Right forelimb (tissue), 1 donor: ENCODE data around the gene ACVR1.
A peak's percentile ranks its signal among the peaks of the same experiment; 100 is the strongest.

Experiments used
- DNase-seq: peaks from one replicate; pipeline ENCODE4 v3.0.0-alpha.2; 2018

The ACVR1 gene

DNA sequence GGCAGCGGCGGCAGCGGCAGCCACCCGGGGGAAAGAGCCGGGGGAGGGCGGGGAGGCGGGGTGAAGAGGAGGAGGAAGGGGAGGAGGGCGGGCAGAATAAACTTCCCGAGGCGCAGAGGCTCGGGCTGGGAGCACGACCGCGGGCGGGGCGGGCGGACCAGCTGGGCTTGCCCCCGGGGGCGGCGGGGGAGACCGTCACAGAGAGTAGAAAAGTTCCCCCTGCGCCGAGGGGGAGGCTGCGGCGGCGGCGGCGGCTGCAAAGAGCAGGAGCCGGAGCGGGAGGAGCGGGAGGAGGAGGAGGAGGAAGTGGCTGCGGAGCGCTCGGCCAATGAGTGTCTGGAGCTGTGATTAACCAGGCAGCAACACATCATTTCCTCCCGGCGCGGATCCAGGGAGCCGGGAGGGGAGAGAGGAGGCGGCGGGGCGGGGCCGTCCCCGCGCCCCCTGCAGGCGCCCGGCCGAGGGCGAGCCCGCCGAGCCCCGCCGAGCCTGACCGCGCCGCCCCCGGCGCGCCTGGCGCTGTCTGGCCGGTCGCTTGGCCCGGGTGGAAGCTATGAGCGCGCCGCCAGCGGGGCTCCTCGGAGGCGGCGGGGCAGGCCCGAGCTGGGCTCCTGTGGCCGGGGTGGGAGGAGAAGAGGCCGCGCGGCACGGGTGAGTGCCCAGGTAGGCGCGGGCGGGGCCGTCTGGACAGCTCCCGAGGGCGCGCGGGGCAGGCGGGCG lies at the start of gene ACVR1:
Gene ACVR1 (minus strand): TSS at position 265 of the 720 bp plus-strand sequence. CDS start 76,837 bp downstream, outside the sequence.
- peak; percentile 98 for DNase-seq

DNA sequence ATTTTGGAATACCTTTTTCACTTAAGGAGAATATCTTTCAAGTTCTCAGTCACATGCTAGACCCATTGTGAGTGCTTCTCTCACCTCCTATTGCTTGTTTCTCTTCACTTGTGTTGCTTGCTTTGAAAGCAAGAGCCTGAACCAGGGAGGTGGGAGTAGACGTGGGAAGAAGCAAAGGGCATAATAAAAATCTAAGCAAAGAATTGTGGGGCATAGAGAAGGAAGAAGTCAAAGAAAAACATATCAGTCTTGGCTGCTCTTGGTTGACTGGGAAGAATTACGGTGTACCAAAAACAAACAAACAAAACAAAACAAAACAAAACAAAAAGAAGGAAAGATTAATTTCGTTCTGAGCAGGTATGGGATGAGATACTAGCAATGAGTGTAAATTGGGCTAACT lies 48.9 kb upstream of the ACVR1 start:
- DNase-seq, result no peak

DNA sequence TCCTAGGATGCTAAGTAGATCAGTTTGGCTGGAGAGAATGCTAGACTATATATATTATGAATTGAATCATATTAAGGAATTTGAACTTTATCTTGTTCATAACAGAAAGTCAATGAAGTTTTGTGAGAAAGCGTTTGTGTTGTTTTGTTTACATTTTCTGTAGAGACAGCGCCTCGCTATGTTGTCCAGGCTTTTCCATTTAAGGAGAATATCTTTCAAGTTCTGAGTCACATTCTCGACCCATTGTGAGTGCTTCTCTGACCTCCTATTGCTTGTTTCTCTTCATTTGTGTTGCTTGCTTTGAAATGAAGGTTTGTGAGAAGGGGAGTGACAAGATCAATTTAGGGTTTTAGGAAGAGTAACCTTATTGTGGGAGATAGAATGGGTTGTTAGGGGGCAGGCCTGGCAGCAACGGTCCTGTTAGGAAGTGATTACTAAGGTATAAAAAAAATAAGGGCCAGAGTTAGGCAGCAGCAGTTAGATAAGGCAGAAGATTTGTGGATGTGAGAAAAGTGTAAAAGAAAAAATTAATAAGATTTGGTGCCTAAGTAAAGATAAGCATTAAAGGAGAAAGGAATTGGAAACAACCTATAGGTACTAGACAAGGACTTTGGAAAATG lies 47.6 kb upstream of the ACVR1 start:
- DNase-seq, result no peak

DNA sequence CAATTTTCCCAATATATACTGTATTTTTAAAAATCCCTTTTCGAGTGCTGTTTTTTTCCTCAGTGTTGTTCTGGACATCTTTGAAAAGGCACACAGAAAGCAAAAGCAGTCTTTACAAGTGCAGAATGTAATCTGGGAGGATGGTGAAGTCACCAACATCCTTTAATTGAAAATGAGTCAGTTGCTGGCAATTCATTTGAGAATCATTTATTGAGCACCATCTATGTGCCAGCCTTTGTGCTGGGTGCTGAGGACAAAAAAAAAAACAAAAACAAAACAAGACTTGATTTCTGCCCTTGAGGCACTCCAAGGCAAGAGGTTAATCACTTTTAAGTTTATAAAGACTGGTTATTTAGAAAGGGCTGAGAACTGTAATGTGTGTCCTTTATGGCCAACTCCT lies 46.7 kb upstream of the ACVR1 start:
- DNase-seq, result no peak

DNA sequence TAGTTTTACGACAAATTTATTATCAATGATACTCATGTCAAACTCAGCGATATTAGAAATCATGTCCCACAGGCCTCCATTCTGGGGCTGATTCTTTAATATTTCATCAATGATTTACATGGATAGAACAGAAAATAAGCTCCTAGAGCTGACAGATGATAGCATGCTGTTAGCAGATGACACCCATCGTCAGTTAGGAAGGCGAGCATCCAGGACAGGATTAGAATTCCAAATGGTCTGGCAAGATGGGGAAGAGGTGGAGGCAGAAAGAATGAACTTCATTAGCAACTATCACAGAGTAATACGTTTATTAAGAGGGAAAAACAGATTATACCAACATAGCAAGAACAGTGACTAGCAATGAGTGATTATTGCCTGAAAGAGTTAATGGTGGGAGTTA lies 46.2 kb upstream of the ACVR1 start:
- DNase-seq, result no peak

DNA sequence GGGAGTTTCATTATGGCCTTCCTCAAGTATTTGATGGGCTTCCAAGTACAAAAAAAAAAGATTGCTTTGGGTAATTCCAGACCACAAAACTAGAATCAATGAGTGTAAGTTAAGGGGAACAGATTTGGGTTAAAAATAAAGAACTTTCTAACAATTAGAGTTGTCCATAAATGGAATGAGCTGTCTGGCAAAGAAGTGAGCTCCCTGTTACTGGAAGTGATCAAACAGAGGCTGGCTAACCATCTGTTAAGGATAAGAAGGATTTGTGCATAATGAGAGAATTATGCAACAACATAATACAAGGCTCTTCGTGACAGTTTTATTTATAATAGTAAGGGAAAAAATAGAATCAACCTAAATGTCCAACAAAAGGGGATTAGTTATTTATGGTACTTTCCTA lies 44.6 kb upstream of the ACVR1 start:
- no peak for DNase-seq

DNA sequence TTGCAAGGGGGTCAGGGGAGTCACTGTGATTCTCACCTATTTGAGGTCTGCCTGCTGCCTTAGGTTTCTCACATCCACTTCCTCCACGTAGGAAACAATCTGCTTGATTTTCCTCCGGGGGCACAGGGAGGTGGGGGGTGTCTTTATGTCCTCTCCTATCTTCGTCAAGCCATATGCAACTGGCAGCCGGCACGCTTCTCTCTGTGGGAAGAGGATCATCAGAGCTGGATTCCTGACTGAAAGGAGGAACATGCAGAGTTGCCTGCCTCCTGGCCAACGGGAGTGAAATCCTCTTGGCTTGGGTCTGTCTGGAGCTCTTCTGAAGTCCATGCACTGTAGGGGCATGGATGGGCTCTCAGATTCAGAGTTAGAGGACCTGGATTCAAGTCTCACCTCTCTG lies 43.1 kb upstream of the ACVR1 start:
- DNase-seq, result no peak

DNA sequence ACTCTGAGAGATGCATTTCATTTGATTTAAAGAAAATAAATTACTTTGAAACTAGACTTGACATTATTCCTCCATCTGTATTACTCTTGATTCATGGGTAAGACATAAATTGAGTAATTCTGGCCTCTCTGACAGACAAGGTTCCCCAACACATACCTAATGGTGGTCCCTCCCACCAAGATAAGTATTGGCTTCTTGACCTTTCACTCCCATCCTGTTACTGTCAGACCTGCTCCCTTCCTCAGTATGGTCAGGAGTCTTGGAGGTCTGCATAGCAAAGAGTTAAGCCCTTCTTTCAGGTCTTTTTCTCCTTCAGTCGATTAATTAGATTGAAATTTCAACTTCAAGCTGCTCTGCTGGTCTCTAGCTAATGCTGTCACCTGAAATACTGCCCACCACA lies 42.2 kb upstream of the ACVR1 start:
- DNase-seq, result no peak

DNA sequence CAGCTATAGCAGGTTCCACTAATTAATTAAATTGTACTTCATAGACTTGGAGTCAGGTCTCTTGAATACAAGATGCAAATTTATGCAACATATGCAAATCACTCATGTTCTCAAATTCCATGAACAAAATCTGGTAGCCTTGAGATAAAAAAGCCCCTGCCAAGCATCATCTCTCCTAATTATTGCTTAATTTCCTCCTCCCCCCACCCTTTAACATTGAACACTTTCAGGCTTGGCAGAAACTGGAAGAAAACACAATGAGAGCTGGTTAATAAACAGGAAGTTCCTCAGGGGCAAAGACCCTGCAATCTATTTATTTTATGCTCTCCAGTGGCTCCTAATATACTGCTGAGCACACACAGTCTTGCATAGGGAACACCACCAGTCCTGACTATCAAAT lies 35.6 kb upstream of the ACVR1 start:
- no peak for DNase-seq

DNA sequence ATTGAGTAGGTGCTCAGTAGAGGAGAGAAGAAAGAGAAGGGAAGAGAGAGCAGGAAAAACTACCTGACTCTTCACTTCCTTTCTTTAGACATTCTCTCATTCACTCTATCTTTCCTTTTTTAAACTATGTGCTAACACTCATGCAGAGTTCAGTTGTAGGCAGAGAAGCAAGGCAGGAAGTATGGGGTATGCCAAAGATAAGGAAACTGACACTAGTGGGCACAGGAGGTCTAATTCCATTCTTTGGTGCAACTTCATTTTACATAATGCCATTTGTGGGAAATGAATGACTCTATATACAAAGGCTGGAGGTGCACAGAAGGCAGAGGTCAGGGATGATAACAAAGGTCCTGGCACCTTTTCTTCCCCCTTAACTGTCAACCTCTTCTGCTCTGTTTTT lies 35.1 kb upstream of the ACVR1 start:
- no peak for DNase-seq

DNA sequence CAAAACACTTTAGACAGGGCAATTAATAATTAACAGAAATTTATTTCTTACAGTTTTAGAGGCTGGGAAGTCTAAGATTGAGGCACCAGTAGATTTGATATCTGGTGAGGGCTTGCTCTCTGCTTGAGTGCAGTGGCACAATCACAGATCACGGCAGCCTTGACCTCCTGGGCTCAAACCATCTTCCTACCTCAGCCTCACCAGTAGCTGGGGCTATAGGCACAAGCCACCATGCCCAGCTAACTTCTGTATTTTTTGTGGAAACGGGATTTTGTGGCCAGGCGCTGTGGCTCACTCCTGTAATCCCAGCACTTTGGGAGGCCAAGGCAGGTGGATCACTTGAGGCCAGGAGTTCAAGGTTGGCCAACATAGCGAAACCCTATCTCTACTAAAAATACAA lies 29.0 kb upstream of the ACVR1 start:
- DNase-seq, result no peak

DNA sequence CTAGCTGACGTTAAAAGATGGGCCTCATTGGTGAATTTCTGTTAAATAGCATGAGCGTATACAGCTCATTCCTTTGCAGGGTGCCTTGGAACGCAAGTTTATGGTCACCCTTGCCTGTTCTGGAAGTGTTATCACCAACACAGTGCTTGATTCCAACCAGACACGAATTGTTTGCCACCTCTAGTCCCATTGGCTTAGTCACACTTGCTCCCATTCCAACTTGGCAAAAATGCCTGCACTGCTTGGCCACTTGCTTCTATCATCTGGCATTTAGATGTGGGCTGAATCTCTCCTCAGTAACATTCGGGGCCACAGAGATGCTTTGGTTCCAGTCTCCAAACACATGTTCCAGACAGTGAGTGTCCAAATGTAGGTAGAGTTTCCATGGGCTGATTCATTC lies 27.5 kb upstream of the ACVR1 start:
- no peak for DNase-seq

DNA sequence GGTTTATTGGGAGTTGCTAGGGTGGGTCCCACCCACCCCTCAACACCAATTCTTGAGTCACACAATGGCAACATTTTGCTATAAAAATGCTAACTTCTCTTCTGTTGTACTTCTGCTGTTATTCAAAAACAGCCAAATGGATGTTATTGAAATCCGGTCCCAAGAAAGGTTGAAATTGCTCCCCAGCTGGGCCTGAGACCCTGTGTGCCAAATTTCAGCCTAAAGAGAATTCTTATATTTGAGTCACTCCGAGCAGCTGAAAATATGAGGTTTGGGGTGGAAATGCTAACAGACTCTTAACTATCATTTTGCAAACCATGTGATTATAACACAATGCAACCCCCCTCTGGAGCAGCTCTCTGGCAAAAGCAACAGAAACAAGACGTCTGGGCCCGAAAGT lies 27.0 kb upstream of the ACVR1 start:
- no peak for DNase-seq

DNA sequence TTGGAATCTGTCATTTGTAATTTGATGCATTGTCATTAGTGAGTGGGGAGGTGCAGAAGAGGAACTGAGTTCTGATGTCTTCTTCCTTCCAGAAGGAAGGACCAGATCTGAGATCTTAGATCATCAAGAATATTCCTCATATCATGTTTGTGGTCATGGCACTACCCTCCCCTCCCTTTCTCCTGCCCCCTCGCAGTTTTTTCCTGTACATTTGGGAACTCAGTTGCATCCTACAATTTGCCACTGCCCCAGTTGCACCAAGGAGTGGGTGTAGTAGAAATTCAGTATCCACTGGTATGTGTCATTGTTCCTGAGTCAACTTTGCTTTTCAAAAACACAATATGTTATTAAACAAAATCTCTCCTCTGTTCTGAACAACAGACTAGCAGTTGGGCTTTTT lies 26.6 kb upstream of the ACVR1 start:
- no peak for DNase-seq

DNA sequence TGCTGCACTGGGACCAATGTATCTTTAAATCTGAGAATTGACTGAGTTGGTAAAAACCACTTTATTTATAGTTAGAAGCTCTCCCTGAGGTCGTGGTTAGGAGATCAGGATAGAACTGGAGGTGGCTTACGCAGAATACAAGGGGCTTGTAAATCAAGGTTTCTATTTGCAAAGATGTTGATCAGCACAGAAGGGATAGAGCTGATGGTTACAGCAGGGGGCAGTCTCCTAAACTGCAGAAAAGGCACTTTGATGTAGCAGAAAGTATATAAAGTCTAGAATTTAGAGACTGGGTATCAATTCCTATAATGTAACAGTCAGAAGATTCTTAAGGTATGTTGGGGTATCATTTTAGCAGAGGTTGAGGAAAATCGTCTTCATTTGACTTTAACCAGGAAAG lies 25.2 kb upstream of the ACVR1 start:
- DNase-seq, result no peak

DNA sequence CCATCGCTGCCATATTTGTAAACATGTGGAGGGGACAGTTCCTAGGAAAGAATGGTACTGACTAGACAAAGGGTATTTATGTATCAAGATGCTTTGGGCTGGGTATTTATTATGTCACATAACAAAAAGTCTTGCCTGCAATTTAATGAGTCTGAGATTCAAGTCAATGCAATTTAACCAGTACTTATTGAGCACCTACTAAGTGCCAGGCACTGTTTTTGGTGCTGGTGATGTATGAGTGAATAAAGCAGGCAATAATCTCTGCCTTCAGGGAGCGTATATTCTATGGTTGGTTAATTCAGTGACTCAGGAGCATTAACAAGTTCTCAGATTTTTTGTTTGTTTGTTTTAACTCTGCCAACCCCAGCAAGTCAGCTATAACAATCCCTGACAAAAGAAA lies 24.6 kb upstream of the ACVR1 start:
- DNase-seq, result no peak

DNA sequence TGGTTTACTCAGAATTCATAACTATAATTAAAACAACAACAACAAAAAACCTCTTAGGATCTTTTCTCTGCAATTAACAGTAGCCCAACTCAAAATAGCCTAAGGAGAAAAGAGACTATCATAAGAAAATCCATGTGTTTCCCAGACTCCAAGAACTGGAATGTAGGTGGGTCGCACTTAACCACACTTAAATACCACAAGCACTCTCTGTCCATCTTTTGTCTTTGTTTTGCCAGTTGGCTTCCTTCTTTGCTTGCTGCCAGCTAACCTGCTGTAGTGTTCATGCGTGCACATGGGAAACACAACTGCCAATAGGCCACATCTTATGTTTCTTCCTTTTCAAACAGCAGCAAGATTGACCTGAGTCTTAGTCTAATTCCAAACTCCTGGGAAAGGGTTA lies 24.1 kb upstream of the ACVR1 start:
- no peak for DNase-seq

DNA sequence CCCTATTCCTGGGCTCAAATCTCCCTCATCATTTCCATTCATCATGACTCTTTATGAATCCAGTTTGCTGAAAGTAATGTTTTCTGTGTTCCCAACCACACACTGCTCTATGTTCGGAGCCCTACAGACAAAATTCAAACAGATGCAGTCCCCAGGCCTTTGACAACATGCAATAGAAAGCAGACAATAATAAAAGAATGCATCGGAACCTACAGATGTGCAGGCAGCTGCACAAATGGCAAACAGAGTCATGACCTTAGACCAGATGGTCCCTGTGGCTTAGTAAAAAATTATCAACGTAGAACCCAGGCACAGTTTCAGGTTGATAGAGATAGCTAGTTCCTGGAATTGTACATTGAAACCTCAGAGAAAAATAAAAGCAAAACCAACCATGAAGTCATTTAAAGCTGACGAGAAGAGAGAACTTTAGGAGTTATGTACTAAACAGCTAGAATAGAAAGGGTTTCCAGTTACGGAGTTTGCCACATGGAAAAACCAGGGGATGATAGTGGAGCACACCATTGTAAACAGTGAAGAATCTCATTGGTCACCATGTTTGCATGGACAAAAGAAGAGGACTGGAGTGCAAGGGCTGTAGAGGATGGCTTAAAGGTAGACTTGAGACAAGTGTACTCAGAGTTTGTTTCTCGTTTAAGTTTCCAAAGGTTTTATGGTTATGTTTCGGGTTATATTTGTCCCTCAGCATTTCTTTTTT lies 23.2 kb upstream of the ACVR1 start:
- DNase-seq, result no peak

DNA sequence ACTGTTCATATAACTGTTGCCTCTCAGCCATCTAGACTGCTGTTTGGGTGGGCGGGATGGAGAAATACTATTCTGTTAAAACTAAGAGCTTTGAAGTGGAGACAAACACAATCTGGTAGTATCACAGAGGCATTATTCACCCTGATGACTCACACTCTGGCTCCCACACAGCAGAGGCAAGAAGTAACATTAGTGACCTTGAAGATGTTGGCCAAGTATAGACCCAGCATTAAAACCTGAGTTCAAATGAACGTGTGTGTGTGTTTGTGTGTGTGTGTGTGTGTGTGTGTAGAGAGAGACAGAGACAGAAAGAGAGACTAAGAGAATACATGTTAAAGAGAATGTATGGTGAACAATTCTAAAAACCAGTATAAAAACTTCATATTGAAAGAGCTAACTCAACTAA lies 22.5 kb upstream of the ACVR1 start:
- DNase-seq, result no peak

DNA sequence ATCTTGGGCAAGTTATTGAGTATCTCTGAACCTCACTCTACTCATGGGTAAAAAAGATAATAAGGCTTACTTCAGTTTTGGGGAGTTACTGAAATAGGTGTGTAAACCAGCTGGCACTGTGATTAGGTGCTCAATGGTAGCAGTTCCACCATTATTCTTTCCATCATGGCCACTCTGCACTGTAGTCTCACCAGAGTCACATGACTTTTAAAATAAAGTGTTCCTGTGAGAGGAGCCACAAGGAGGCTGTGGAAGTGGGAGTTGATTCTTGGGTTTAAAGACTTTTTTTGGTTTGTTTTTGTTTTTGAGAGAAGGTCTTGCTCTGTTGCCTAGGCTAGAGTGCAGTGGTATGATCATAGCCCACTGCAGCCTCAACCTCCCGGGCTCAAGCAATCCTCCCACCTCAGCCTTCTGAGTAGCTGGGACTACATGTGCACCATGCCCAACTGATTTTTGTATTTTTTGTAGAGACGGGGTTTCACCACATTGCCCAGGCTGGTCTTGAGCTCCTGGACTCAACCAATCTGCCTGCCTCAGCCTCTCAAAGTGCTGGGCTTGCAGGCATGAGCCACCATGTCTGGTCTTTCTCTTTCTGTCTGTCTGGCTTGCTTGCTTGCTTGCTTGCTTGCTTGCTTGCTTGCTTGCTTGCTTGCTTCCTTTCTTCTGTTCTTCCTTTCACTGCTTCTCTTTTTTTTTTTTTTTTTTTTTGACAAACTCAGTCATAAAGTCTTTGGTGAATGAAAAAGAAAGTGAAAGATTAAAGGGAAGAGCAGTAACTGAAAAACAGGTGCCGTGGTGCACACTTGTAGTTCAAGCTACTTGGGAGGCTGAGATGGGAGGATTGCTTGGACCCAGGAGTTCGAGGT lies 21.2 kb upstream of the ACVR1 start:
- no peak for DNase-seq

DNA sequence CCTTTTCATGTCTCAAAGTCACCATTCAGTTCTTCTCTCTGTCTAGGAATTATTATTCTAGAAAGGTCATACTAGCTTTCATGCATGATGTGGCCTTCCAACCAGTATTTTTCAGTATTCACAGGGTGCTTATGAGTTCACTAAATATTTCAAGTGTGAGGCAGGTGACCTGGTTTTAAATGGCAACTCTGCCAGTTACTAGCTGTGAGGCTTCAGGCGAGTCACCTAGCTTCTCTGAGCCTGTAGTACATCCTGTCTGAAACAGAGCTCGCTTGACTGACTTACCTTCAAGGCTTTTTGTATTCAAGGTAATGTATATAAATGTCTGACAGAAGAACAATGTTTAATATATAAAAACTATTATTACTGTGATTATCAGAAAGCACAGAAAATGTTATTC lies 19.4 kb upstream of the ACVR1 start:
- DNase-seq, result no peak

DNA sequence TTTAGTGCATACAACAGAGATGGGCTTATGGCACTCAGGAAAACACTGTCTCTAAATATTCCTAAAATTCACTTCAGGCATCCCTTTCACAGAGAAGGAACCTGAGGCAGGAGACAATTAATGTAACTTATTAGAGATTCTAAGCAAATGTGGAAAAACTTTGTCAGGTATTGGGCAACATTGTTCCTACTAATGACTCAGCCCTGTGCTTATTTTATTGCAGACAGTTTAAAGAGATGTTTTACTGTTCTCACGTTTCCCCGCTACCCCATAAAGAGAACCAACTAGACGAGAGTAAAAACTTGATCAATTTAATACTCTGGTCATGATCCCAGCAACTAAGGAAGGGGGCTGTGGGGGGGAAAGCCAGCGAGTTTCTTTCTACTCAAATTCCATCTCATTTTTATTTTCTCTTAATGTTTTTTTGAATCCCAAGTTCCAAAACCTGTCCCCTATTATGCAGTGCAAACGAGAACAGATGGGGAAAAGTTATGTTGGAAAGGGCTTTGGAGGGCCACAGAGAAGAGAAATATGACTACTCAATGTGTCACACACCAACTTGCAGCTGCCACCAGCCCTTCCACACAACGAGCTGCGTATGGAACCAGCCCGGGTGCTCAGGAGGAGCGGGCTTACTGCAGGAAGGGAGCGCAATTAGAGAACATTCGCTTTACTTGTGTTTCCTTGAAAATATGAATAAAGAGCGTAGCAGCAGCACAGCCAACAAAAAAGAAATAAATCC lies 18.7 kb upstream of the ACVR1 start:
- DNase-seq, result no peak

DNA sequence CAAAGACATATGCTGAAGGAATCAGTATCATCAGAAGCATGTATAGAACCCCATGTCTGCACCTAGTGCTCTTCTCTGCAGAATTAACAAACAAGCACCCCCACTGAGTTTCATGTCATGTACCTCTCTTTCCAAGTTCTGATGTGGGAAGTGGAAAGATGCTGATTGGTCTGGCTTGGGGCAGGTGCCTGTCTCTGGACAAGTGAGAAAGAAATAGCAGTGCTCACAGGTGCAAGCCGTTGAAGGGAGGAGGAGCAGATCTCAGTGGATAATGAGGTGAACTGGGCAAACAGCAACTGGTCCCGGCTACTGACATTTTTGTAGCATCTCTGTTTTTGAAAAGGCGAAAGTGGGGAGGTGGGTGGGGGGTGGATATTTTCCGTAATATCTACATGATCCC lies 17.5 kb upstream of the ACVR1 start:
- no peak for DNase-seq
